HepG2 (cell line): Measurements from ENCODE around the gene SSNA1. TPM values are rescaled to one million over a fixed set of nuclear protein-coding genes. Genes with fewer than 3 reads are reported as not detected.

Source experiments
- BATF2 ChIP-seq: sonication (generic); formaldehyde crosslinking; IDR thresholded peaks from 2 replicates; pipeline ENCODE4 v1.8.0; 2022; ENCODE audit warnings: mild to moderate bottlenecking, missing genetic modification reagents, moderate library complexity
- GRHL1 ChIP-seq: sonication (generic); formaldehyde crosslinking; conservative IDR thresholded peaks from 2 replicates; pipeline ENCODE4 v1.8.0; 2022; ENCODE audit warnings: missing genetic modification reagents
- HHEX ChIP-seq: IDR thresholded peaks from 2 replicates; pipeline ENCODE4 v1.6.1; 2016; ENCODE audit warnings: control low read depth
- HIC2 ChIP-seq: sonication (generic); formaldehyde crosslinking; IDR thresholded peaks from 2 replicates; pipeline ENCODE4 v1.9.0; 2022; ENCODE audit warnings: low read depth, missing genetic modification reagents
- KLF9 ChIP-seq: IDR thresholded peaks from 2 replicates; pipeline ENCODE4 v1.6.1; 2016; ENCODE audit warnings: low read depth
- MYC ChIP-seq: sonication (generic); formaldehyde crosslinking; IDR thresholded peaks from 2 replicates; pipeline ENCODE4 v1.9.0; 2021; ENCODE audit warnings: missing genetic modification reagents, borderline replicate concordance
- PHF20 ChIP-seq: sonication (generic); formaldehyde crosslinking; IDR thresholded peaks from 2 replicates; pipeline ENCODE4 v1.5.0; 2020; ENCODE audit warnings: mild to moderate bottlenecking, missing genetic modification reagents
- SMAD9 ChIP-seq: sonication (generic); formaldehyde crosslinking; IDR thresholded peaks from 2 replicates; pipeline ENCODE4 v1.5.1; 2020; ENCODE audit warnings: mild to moderate bottlenecking, missing genetic modification reagents
- SP1 ChIP-seq, 2 experiments: fragments of 450-650 bp in 1 of 2; sonication (generic) in 1 of 2; formaldehyde crosslinking in 1 of 2; IDR thresholded peaks; 2 replicates each; pipeline versions ENCODE4 v1.4.0 to v1.6.1; 2016 to 2020; ENCODE audit warnings: missing genetic modification reagents in 1 of 2
- SPEN ChIP-seq: sonication (generic); formaldehyde crosslinking; IDR thresholded peaks from 2 replicates; pipeline ENCODE4 v1.5.1; 2020; ENCODE audit warnings: low read depth, mild to moderate bottlenecking, missing genetic modification reagents
- TFDP1 ChIP-seq: IDR thresholded peaks from 2 replicates; pipeline ENCODE4 v1.6.1; 2016; ENCODE audit warnings: missing compliant biosample characterization, missing genetic modification reagents, borderline replicate concordance
- ZFP62 ChIP-seq: sonication (generic); formaldehyde crosslinking; IDR thresholded peaks from 2 replicates; pipeline ENCODE4 v1.4.0; 2020; ENCODE audit warnings: missing genetic modification reagents
- ZNF17 ChIP-seq: sonication (generic); formaldehyde crosslinking; IDR thresholded peaks from 2 replicates; pipeline ENCODE4 v1.5.0; 2020; ENCODE audit warnings: mild to moderate bottlenecking, missing genetic modification reagents
- ZNF235 ChIP-seq: sonication (generic); formaldehyde crosslinking; IDR thresholded peaks from 2 replicates; pipeline ENCODE4 v1.8.1; 2023; ENCODE audit warnings: mild to moderate bottlenecking, missing genetic modification reagents, borderline replicate concordance
- ZNF264 ChIP-seq: sonication (generic); formaldehyde crosslinking; IDR thresholded peaks from 2 replicates; pipeline ENCODE4 v1.4.0; 2020; ENCODE audit warnings: missing genetic modification reagents
- ZNF619 ChIP-seq: sonication (generic); formaldehyde crosslinking; IDR thresholded peaks from 2 replicates; pipeline ENCODE4 v1.4.0; 2020; ENCODE audit warnings: mild to moderate bottlenecking, missing genetic modification reagents
- ZNF670 ChIP-seq: sonication (generic); formaldehyde crosslinking; IDR thresholded peaks from 2 replicates; pipeline ENCODE4 v1.8.0; 2022; ENCODE audit warnings: mild to moderate bottlenecking, missing genetic modification reagents, borderline replicate concordance
- ZNF775 ChIP-seq: sonication (generic); formaldehyde crosslinking; IDR thresholded peaks from 2 replicates; pipeline ENCODE4 v1.4.0; 2020; ENCODE audit warnings: missing genetic modification reagents, mild to moderate bottlenecking, moderate library complexity, borderline replicate concordance
- ZXDC ChIP-seq: sonication (generic); formaldehyde crosslinking; IDR thresholded peaks from 2 replicates; pipeline ENCODE4 v1.5.0; 2020; ENCODE audit warnings: mild to moderate bottlenecking, missing genetic modification reagents
- polyA plus RNA-seq, 8 experiments: library from polyadenylated mRNA; depleted of rRNA in 3 of 8; stranded (reverse) in 7 of 8; unstranded in 1 of 8; fragments of >200 nt; fragmentation: Illumina TruSeq in 4 of 8; extraction: Trizol in 4 of 8; gene quantifications; 2 replicates each; pipeline versions ENCODE4 v1.2.1 to v1.2.3, GENCODE V29; 2011 to 2016; ENCODE audit warnings: low read depth in 4 of 8, missing spikeins in 1 of 8, mixed read lengths in 1 of 8; ENCODE audit not compliant: insufficient read depth in 1 of 8
- total RNA-seq, 5 experiments: library from RNA; depleted of rRNA; stranded (reverse); fragments of >200 nt; fragmentation: Illumina TruSeq; extraction: Trizol; gene quantifications; 2 replicates each; pipeline ENCODE4 v1.2.3, GENCODE V29; 2016; ENCODE audit warnings: low read depth in 1 of 5

SSNA1 gene
- total and polyA plus RNA-seq, 2 of the 13 experiments (the other 11 are each of a cell fraction or from before 2014, with no cell fraction given) = 35.9 to 49.4 TPM

- TF ChIP-seq SMAD9 (CRISPR knock-in tag) (no peak), ZNF670 (CRISPR knock-in tag) (peak; percentile 90), GRHL1 (no peak), ZNF235 (CRISPR knock-in tag) (no peak), ZFP62 (CRISPR knock-in tag) (peak; percentile 98), PHF20 (CRISPR knock-in tag) (peak; percentile 100), ZXDC (CRISPR knock-in tag) (no peak; the same call in 1 of the 2 replicates), BATF2 (CRISPR knock-in tag) (0 out of 2 replicates have a peak, but pooled peaks have one; percentile 50), TFDP1 (CRISPR knock-in tag) (peak; percentile 69; the same call in 1 of the 2 replicates), HHEX (CRISPR knock-in tag) (no peak), SPEN (CRISPR knock-in tag) (peak; percentile 99), ZNF619 (CRISPR knock-in tag) (peak; percentile 93), ZNF775 (CRISPR knock-in tag) (no peak), MYC (peak; percentile 92), HIC2 (CRISPR knock-in tag) (peak; percentile 16; the same call in 1 of the 2 replicates), ZNF264 (CRISPR knock-in tag) (0 out of 2 replicates have a peak, but pooled peaks have one; percentile 27), ZNF17 (CRISPR knock-in tag) (no peak), KLF9 (CRISPR knock-in tag) (no peak), SP1 (IDR thresholded peaks at IDR 0.05) (no peak), SP1 (CRISPR knock-in tag; IDR thresholded peaks at IDR 0.05) (peak; percentile 93)
Measured at GRCh38 chr9:137188490-137189296, at the start of gene SSNA1, which contains the start of gene ANAPC2 (continued).
